GM21825 (cell line): ENCODE results near the gene MS4A18.
"Not testable (repeated sequence)": the region's sequence is repeated elsewhere in the genome, so short reads cannot be mapped to it uniquely, and the experiment has no call there.

Source experiments
- ATAC-seq: cut with Tn5 transposase; IDR thresholded peaks from one replicate; pipeline ENCODE4 v1.9.1; 2021; ENCODE audit warnings: mild to moderate bottlenecking, moderate library complexity; ENCODE audit not compliant: unreplicated experiment

MS4A18 gene

DNA sequence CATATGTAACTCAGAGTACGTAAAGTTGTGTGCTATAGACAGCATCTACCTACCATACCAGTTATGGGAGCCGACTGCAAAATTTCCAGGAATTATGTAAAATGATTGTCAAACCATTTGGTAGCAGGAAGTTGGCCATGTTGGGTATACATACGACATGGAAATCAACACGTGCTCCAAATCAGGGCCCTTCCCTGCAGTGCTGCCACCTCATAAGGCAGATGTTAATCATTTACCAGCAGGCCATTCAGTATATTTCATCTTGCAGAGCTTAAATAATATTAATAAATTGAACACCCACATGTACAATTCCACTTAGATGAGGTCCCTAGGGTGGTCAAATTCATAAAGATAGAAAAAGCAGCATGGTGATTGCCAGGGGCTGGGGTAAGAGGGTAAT is 9.8 kb downstream of the MS4A18 start:
- ATAC-seq, result no peak

DNA sequence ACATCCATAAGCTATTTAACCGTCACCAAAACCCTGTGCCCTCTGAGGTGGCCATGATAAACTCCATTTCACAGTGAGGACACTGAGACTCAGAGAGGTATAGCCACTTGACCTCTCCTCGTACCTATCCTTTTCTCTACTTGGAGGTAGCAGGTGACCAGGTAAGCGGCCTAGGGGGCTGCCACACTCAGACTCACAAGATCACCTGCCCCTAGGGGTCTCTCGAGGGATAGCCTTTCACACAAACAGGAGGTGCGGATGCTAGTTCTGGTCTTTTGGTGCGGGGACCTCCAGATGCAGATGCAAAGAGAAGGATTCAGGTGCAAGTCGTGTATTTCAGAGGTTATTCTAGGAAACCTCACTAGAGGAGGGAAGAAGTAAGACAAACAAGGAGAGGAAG is 14.6 kb downstream of the MS4A18 start:
- ATAC-seq, result no peak

DNA sequence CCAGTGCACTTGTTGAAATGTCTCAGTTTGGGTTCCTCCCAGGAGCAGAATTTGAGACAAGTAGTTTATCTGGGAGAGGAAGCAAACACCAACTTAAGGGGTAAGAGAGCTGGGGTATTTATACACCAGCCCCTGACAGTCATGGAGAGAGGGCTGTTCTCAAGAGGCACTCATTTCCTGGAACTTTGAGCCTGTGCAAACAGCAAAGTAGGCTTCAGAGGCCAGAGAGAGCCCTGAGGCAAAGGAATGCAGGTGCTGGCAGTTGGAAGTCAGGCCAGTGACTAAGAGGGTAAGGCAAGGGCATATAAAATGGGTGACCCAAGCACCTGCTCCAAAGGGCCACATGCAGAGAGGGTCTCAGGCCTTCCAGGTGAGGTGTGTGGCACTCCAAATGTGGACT is 16.1 kb downstream of the MS4A18 start:
- no peak for ATAC-seq

DNA sequence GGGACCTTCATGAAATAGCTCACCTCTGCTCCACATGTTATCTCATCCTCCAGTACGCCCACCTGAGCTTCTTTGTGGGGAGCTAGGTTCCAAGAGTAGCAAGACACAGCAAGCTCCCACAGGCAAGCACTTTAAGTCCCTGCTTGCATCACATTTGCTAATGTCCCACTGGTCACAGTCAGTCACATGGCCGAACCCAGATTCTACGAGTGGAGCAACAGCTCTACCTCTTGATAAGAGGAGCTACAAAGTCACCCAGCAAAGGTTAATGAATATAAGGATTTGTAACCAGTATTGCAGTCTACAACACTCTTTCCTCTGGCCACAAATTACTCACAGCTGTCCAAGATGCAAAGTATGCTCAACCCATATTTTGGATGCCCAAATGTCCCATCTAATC is 16.9 kb downstream of the MS4A18 start:
- ATAC-seq, result no peak

DNA sequence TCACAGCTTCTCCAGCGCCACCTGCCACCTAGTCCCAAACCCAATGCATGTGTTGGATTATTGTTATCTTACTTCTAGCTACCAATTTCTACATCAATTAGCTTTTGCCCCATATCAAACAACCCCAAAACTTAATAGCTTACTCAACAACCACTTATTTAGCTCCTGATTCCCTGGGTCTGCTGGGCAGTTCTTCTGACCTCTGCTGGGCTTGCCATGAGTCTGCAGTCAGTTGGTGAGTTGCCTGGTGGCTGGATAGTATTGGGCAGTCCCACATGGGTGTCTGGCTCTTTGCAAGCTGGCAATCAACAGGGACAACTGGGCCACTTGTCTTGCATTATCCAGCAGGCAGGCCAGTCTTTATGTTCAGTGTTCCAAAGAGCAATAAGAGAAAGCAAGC is 18.5 kb downstream of the MS4A18 start:
- no peak for ATAC-seq

DNA sequence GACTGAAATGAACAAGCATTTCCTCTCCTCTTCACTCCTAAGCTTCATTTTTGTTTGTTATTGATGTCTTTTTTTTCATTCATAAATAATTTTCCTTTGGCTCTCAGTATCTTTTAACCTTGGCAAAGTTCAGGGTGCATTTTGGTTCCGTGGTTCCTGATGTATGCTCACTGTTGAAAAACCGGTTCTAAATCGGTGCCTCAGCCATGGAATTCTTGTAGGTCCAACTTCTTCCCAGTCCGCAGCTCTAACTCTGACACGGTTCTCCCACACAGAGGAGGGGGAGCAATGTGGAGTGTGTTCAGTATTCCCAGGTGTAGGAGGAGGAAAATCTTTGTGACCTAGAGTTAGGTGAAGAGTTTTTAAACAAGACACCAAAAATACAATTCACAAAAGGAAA is 19.6 kb downstream of the MS4A18 start:
- no peak for ATAC-seq

DNA sequence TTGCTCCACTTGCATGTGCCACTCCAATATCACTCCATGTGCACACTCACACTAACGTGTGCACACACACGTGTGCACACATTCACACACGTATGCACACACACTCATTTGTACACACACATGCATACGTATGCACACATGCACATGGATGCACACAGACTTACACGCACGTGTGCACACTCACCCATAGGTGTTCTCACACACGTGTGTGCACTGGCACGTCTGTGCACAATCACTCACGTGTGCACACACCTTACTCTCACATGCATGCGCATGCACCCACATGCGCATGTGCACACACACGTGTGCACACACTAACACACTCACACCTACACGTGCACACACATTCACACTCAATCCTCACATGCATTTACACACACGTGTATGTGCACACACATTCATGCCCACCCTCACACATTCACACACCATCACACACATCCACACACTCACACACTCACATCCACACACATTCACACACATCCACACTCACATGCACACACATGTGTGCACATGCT is 22.9 kb downstream of the MS4A18 start:
- ATAC-seq, result no peak

DNA sequence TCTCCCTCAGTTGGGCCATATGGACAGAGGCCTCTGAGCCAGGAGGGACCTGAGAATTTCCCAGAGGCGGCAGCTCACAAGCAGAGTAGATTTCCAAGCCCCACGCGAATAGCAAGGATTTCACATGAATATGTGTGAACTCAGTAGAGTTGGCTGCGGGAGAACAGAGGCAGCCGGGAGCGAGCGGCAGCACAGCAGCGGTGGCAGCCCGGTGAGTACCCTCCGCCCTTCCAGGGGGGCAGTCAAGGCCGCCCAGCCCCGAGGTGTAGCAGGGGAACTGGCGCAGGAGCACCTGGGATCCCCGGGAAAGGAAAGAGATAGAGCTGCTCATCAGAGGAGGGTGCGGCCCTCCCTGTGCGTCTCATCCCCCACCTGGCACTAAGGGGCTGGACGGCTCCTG is 23.7 kb downstream of the MS4A18 start:
- no peak for ATAC-seq

DNA sequence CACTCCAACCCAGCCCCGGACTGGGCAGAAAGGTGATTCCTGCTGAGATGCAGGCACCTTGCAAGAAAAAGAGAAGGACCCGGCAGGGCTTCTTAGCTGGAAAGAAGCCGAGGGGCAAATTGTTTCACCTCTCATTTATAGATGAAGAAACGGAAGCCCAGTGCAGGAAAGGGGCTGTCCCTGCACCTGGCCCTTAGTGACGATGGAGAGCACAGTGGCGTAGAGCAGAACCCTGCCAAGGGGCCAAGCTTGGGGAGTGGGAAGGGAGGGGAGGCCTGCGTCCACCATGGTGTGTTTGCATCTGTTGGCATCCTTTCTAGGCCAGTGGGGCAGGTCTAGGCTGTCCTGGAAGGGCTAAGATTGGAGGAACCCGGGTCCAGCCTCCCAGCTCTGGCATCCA is 24.3 kb downstream of the MS4A18 start:
- ATAC-seq, result no peak

DNA sequence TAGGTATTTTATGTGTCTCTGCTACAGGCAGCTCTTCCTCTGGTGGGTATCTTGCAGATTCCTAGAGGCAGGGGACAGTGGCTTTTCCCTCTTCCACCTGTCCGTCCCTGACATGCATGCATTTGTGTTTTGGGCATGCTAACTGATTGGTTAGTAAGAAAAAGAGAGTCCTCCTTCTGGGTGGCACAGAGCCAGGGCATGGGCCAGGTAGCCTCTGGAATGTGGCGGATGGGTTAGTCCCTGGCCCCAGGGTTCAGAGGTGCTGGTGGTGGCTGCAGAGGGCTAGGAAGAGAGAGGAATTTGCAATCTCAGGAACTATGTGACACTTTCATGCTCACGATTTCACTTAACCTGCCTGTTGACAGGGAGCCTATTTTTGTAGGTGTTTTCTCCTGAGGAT is 26.4 kb downstream of the MS4A18 start:
- ATAC-seq, result no peak

DNA sequence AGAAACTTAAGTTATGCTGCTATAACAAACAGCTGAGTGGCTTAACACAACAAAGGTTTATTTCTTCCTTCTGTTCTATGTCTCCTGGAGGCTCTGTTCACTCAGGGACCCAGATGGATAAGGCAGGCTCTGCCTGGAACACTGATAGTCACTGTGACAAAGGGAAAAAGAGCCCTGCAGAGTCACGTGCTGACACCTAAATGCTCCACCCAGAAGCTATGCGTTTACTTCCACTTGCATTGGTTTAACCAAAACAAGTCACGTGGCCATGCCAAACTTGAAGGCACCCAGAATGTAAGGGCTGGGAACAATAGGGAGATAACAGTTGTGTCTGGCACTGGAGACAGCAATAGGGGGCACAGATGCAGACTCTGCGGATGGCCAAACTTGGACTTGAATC is 28.8 kb downstream of the MS4A18 start:
- ATAC-seq, result no peak

DNA sequence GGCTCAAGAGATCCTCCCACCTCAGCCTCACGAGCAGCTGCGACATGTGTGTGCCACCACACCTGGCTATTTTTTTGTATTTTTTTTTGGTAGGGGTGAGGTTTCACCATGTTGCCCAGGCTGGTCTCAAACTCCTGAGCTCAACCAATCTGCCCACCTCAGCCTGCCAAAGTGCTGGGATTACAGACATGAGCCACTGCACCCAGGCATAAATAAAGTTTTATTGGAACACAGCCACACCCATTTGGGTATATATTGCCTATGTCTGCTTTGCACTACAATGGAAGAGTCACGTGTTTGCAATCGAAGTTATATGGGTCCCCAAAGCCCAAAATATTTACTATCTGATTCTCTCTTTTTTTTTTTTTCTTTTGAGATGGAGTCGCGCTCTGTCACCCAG is 30.4 kb downstream of the MS4A18 start:
- ATAC-seq, result no peak

DNA sequence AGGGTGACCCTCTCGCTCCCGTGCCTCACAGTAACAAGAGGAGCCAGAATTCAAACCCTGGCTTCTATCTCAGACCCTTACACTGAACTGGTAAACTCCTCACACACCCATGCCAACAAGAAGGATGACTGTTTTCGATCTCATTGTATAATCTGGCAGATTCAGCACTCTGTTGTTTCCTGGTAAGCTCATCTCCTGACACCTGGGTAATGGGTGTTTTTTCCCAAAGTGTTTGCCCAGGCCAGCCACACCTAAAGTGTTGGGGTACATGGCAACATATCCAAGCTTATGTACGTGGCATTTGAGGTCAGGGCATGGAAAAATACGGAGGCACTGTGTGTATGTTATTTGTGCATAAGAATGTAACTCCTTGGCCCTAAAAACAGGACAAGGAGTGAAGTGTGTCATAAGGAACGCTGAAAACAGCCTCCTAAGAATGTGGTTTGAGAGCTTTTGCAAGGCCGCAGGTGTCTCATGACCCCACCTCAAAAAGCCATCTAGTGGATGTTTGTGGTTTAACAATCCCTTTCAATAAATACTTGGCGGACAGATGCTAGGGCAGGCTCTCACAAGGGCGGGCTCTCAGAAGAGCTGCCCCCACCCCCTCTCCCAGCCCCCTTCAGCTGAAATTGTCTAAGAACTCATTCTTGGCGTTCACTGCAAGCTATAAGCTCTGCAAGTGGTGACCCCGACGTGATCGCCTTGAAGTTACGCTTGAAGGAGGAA is 31.9 kb downstream of the MS4A18 start, which contains the start of gene MS4A15:
Gene MS4A15, plus strand, starts transcription at position 561 of the 726 bp plus-strand sequence. CDS start 6,867 bp downstream, outside the sequence.
- ATAC-seq, result no peak

DNA sequence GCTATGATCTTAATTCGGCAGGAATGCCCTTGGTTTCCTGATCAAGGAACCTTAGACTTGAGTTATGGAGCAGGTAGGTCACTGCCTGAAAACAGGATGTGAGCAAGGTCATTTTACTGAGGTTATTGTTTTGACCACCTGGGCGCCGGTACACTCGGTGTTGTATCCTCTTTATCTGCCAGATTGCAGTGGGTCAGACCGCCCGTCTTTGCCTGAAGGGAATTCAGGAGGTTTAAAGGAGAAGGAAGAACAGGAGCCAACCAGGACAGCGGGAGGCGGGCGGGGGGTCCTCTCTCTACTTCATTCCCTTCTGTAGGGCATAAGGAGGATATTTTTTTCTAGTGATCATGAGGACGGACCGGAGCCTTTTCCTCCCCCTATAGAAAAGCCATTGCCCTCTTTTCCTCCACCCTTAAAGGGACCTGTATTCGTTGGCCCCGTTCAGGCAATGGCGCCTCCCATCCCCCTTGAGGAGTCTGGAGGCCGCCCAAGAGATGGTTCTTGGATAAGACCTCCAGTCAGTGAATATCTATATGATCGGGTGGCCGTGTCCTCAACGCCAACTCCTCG is 32.8 kb downstream of the MS4A18 start:
- ATAC-seq, result no peak

DNA sequence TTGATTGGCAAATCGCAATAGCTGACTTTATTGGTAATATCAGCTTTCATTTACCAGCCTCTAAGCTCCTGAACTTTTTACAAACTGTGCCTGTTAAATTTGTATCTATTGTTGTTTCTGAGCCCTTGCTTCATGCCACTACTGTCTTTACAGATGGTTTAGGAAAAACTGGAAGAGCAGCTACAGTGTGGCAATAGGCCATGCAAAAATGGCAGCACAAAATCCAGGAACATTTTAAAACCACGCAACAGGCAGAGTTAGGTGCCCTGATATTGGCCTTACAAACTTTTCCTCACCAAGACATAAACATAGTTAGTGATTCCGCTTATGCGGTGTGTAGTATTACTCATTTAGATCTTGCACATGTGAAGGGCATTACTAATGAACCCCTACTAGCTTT is 34.2 kb downstream of the MS4A18 start:
- not testable (repeated sequence) for ATAC-seq

DNA sequence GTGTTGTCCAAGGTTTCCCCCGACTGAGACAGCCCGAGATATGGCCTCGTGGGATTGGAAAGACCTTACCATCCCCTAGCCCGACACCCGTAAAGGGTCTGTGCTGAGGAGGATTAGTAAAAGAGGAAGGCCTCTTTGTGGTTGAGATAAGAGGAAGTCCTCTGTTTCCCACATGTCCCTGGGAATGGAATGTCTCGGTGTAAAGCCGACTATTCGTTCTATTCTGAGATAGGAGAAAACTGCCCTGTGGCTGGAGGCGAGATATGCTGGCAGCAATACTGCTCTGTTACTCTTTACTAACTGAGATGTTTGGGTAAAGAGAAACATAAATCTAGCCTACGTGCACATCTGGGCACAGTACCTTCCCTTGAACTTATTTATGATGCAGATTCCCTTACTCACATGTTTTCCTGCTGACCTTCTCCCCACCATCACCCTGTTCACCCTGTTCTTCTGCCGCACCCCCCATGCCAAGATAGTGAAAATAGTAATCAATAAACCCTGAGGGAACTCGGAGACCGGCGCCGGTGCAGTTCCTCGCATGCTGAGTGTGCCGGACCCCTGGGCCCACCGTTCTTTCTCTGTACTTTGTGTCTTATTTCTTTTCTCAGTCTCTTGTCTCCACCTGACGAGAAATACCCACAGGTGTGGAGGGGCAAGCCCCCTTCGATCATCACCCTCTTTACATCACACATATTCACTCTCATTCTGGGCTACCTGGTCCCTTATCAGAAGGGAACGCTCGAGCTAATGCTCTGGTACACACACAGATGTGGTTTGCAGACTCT is 35.1 kb downstream of the MS4A18 start:
- ATAC-seq, result not testable (repeated sequence)

DNA sequence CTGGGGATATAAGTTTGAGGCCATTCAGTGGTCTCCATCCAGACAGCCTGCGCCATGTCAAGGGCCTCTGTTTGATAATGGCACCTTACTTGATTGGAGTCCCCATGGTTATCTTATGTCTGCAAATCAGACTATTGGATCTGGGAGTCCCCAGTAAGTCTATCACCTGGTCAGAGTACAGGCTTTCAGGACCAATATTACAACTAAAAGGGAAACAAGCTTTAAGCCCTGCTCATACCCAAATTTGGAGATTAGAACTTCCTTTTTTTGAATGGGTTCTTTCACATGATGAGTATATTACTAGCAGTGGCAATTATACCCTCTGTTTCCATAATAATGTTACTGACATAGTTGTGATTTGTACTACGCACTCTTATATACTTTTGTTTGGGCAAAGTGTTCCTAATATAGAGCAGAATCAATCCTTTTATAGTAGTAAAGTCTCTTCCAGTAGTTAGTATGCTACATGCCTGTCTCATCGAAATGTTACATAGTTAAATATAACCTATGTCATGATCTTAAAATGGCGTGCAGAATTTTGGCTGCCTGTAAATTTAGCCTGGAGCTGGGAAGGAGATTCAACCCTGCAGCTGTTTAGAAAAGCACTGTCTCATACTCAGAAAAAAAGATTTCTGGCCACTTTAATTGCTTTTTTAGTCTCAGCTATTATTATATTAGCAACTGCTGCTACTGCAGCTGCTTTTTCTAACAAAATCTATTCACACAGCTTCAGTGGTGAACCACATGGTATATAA is 37.1 kb downstream of the MS4A18 start:
- no peak for ATAC-seq

DNA sequence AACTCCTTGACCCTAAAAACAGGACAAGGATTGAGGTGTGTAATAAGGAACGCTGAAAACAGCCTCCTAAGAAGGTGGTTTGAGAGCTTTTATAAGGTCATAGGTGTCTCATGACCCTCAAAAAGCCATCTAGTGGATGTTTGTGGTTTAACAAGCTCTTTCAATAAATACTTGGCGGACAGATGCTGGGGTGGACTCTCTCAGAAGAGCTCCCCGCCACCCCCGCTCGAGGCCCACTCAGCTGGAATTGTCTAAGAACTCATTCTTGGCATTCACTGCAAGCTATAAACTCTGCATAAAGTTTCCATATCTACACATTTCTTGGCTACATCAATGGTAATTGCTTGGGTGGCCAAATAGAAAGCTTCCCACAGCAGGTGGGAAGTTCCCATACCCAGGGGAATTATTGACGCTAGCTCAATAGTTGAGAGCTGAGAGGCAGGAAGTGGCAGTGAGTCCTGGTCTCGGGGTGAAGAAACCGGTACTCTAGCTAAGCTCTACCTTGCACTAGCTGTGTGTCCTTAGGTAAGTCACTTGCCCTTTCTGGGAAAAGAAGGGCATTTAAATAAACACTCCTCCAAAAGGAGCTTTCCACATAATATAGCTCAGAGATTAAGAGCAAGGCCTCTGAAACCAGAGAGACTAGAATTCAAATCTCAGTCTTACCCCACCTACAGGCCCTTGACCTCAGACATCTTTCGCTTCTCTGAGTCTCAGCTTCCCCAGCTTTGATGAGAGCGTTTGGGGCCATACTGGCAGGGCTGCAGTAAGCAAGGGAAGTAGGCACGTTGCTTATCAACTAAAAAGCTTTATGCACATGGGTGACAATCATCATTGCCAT is 38.6 kb downstream of the MS4A18 start:
- ATAC-seq, result peak; percentile 66

DNA sequence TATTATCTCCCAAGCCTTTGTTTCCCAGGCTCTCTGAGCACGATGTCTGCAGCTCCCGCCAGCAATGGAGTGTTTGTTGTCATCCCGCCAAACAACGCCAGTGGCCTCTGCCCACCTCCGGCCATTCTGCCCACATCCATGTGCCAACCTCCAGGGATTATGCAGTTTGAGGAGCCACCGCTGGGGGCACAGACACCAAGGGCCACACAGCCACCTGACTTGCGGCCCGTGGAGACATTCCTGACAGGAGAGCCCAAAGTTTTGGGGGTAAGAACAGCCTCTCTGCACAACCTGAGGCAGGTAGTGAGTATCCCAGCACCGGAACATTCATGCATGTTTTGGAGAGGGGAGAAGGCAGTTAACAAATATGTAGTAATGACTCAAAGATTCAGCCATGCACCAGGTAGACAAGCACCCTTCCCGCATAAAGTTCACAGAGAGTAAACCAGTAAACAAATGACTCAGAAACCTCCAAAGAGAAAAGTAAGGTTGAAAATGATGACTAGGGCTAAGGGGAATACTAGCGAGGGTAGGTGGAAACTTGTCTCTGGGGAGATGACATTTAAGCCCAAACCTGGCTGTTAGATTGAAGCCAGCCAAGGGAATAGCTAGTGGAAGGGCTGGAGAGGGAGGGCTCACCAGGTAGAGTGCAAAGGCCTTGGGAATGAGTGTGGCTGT is 39.3 kb downstream of the MS4A18 start:
- peak; percentile 26 for ATAC-seq

DNA sequence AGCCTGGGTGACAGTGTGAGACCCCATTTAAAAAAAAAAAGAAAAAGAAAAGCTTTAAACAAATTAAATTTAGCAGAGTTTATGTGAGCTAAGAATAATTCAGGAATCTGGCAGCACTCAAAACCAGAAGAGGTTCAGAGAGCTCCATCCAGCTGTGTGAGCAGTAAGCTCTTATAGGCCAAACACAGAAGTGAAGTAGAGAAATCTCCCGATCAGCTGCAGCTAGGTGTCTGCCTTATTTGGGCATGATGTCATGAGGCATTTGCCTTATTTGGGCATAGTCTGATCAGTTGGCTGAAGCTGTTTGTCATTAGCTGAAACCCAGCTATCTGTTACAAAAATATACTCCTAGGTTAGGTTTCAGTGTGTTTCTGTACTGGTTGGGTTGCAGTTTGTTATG is 40.4 kb downstream of the MS4A18 start:
- ATAC-seq, result peak; percentile 50
